ENCODE measurements around the gene NKAIN2. TPM values are rescaled to one million over a fixed set of nuclear protein-coding genes. Genes with fewer than 3 reads are reported as not detected.

The NKAIN2 gene
- total RNA-seq, 3 donors from 2014 or later = 0.48 to 1.8 TPM; not detected in 1

GRCh38 chr6:124496334-124496733 is 692.7 kb downstream of the NKAIN2 start:
- intact Hi-C loops (cut with DNase I; ENCODE audit: low total_unique reads) = no loop called here
- Histone ChIP-seq H3K27ac (no peak overlapping the region), H3K4me1 (no peaks in the 10 kb centered on the region), H3K4me3 (no peak overlapping the region), H3K36me3 (no peaks in the 10 kb centered on the region), H3K9me3 (no peaks in the 10 kb centered on the region), H3K27me3 (no peaks in the 10 kb centered on the region)
- no peak for DNase-seq (ENCODE audit: low spot score in 2 of 2)
- TF ChIP-seq POLR2AphosphoS5 (IDR thresholded peaks at IDR 0.05) (no peak), POLR2A (IDR thresholded peaks at IDR 0.05) (no peak)
- TF ChIP-seq, protein P1, sequence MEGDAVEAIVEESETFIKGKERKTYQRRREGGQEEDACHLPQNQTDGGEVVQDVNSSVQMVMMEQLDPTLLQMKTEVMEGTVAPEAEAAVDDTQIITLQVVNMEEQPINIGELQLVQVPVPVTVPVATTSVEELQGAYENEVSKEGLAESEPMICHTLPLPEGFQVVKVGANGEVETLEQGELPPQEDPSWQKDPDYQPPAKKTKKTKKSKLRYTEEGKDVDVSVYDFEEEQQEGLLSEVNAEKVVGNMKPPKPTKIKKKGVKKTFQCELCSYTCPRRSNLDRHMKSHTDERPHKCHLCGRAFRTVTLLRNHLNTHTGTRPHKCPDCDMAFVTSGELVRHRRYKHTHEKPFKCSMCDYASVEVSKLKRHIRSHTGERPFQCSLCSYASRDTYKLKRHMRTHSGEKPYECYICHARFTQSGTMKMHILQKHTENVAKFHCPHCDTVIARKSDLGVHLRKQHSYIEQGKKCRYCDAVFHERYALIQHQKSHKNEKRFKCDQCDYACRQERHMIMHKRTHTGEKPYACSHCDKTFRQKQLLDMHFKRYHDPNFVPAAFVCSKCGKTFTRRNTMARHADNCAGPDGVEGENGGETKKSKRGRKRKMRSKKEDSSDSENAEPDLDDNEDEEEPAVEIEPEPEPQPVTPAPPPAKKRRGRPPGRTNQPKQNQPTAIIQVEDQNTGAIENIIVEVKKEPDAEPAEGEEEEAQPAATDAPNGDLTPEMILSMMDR (IDR thresholded peaks at IDR 0.05) = no peak

GRCh38 chr6:124512431-124512830 is 708.8 kb downstream of the NKAIN2 start:
- no peak overlapping the region for H3K4me3 ChIP-seq
- intact Hi-C loops (cut with DNase I; ENCODE audit: low total_unique reads) = no loop called here
- no peaks in the 10 kb centered on the region for H3K27me3 ChIP-seq
- TF ChIP-seq POLR2AphosphoS5 (IDR thresholded peaks at IDR 0.05) = no peak
- TF ChIP-seq POLR2A (IDR thresholded peaks at IDR 0.05) = no peak
- TF ChIP-seq, protein P1 (IDR thresholded peaks at IDR 0.05) = no peak
- H3K9me3 ChIP-seq = no peaks in the 10 kb centered on the region
- no peaks in the 10 kb centered on the region for H3K4me1 ChIP-seq
- no peak for DNase-seq (ENCODE audit: low spot score in 2 of 2)
- H3K36me3 ChIP-seq = no peaks in the 10 kb centered on the region
- H3K27ac ChIP-seq = no peak overlapping the region

DNA sequence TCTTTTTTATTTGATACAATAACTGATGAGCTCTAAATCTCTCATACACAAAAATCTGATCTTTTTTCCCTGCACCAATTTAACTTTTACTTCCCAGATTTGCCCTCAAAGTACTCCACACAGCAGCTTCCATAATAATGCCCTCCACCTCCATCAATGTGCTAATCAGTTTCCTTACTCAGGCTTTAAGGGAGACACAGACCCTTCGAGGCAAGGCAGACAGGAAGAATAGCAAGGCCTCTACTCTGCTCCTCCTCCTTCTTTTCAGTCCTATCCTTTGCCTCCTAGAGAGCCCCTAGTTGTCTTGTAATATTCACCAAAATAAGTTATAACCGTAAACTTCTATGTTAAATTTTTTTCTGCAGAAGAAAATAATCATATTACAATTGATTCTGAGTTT is 713.7 kb downstream of the NKAIN2 start:
- Histone ChIP-seq H3K27ac (no peak overlapping the region), H3K4me1 (no peaks in the 10 kb centered on the region)
- intact Hi-C loops (cut with DNase I; ENCODE audit: low total_unique reads) = no loop called here

GRCh38 chr6:124520514-124520913 is 716.8 kb downstream of the NKAIN2 start:
- H3K4me3 ChIP-seq = no peak overlapping the region
- no peaks in the 10 kb centered on the region for H3K36me3 ChIP-seq
- no peak for TF ChIP-seq POLR2AphosphoS5 (IDR thresholded peaks at IDR 0.05)
- TF ChIP-seq, protein P1 (IDR thresholded peaks at IDR 0.05) = no peak
- intact Hi-C loops (cut with DNase I; ENCODE audit: low total_unique reads) = no loop called here
- no peaks in the 10 kb centered on the region for H3K27me3 ChIP-seq
- no peaks in the 10 kb centered on the region for H3K9me3 ChIP-seq
- no peak overlapping the region for H3K27ac ChIP-seq
- no peaks in the 10 kb centered on the region for H3K4me1 ChIP-seq
- DNase-seq (ENCODE audit: low spot score in 2 of 2) = no peak

More for the DNA sequence above, 713.7 kb downstream of the NKAIN2 start:
- no peaks in the 10 kb centered on the region for H3K36me3 ChIP-seq
- no peaks in the 10 kb centered on the region for H3K27me3 ChIP-seq
- no peak for DNase-seq (ENCODE audit: low spot score in 2 of 2)
- no peaks in the 10 kb centered on the region for H3K9me3 ChIP-seq
- no peak for TF ChIP-seq POLR2AphosphoS5 (IDR thresholded peaks at IDR 0.05)
- TF ChIP-seq, protein P1 (IDR thresholded peaks at IDR 0.05) = no peak
- no peak for TF ChIP-seq POLR2A (IDR thresholded peaks at IDR 0.05)
- no peak overlapping the region for H3K4me3 ChIP-seq

DNA sequence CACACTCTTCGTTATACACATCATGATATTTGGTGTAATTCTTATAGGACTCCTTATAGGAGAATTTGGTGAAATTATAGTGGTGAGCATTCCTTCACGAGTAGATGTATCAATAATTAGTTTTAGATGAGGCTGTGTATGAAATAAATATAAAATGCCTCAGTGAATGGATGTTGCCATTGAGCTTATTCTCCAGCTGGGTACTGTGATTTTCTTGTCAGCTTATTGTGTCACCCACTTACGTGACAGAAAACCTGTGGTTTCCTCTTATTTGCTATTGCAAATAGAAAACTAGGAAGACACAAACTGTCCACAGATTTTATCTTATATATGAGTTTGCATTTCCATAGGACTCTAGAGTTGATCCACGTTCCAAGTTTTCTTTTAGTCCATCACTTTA is 718.7 kb downstream of the NKAIN2 start:
- no peaks in the 10 kb centered on the region for H3K9me3 ChIP-seq
- H3K4me1 ChIP-seq = no peaks in the 10 kb centered on the region
- H3K27me3 ChIP-seq = no peaks in the 10 kb centered on the region
- no peak overlapping the region for H3K27ac ChIP-seq
- H3K4me3 ChIP-seq = no peak overlapping the region
- TF ChIP-seq POLR2A (IDR thresholded peaks at IDR 0.05) = no peak
- TF ChIP-seq, protein P1 (IDR thresholded peaks at IDR 0.05) = no peak
- no peak for TF ChIP-seq POLR2AphosphoS5 (IDR thresholded peaks at IDR 0.05)
- DNase-seq (ENCODE audit: low spot score in 2 of 2) = no peak
- intact Hi-C loops (cut with DNase I; ENCODE audit: low total_unique reads) = no loop called here
- H3K36me3 ChIP-seq = no peaks in the 10 kb centered on the region

Measured in breast epithelium (tissue), 4 donors.